Hepatocyte (in vitro differentiated cells): ENCODE results near the gene CRACDL.

ENCODE experiments used
- EZH2 ChIP-seq: fragments of 200-600 bp; sonication (generic); IDR thresholded peaks from 2 replicates; pipeline ENCODE4 v1.6.1; 2016; ENCODE audit warnings: antibody characterized with exemption, mild to moderate bottlenecking, borderline replicate concordance
- TF ChIP-seq, protein P1 (sequence below): fragments of 200-600 bp; sonication (generic); IDR thresholded peaks from 2 replicates; pipeline ENCODE4 v1.5.1; 2016; ENCODE audit warnings: antibody characterized with exemption, mild to moderate bottlenecking; ENCODE audit not compliant: poor library complexity

DNA sequence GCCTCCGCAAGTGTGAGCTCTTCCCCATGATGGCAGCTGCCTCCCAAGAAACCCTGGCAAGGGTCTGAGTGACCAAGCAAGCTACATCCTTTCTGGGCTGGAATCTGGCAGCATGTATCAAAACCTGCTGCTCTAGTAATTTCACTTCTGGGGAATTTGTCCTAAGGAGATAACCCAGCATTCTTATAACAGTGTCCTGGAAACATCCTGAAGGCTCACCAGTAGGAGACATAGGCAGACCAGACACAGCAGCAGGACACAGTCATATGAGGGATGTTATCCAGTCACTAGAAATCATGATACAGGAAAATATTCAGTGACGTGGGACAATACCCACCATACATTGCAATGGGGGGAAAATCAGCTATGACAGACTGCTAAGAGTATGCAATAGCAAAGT, 64.5 kb downstream of the CRACDL start:
- TF ChIP-seq, protein P1, sequence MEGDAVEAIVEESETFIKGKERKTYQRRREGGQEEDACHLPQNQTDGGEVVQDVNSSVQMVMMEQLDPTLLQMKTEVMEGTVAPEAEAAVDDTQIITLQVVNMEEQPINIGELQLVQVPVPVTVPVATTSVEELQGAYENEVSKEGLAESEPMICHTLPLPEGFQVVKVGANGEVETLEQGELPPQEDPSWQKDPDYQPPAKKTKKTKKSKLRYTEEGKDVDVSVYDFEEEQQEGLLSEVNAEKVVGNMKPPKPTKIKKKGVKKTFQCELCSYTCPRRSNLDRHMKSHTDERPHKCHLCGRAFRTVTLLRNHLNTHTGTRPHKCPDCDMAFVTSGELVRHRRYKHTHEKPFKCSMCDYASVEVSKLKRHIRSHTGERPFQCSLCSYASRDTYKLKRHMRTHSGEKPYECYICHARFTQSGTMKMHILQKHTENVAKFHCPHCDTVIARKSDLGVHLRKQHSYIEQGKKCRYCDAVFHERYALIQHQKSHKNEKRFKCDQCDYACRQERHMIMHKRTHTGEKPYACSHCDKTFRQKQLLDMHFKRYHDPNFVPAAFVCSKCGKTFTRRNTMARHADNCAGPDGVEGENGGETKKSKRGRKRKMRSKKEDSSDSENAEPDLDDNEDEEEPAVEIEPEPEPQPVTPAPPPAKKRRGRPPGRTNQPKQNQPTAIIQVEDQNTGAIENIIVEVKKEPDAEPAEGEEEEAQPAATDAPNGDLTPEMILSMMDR, result no peak
- TF ChIP-seq EZH2, result no peak
